ENCODE data around the gene FKBP15. TPM values are rescaled to one million over a fixed set of nuclear protein-coding genes. Genes with fewer than 3 reads are reported as not detected.
"Not testable (repeated sequence)": the region's sequence is repeated elsewhere in the genome, so short reads cannot be mapped to it uniquely, and the experiment has no call there.

FKBP15 gene
- total RNA-seq, 1 donor from 2014 or later, result 26.4 TPM

GRCh38 chr9:113255438-113255837 is 34.4 kb upstream of the FKBP15 start:
- Mint-ChIP-seq H3K4me1 (ENCODE audit: low read depth, unreplicated experiment) (no peaks in the 10 kb centered on the region), H3K4me3 (ENCODE audit: unreplicated experiment) (no peak overlapping the region), H3K9me3 (ENCODE audit: unreplicated experiment) (peaks cover 3% of the 10 kb centered on the region), H3K27ac (ENCODE audit: unreplicated experiment) (no peak overlapping the region), H3K27me3 (ENCODE audit: low read depth, unreplicated experiment) (no peaks in the 10 kb centered on the region), H3K36me3 (ENCODE audit: low read depth, unreplicated experiment) (peaks cover 6% of the 10 kb centered on the region)
- no peak overlapping the region for H3K4me3 ChIP-seq (ENCODE audit: insufficient read depth, low read depth, low read length)
- H3K4me2 ChIP-seq (ENCODE audit: low read length), result no peak overlapping the region
- no peak overlapping the region for H3K9ac ChIP-seq (ENCODE audit: low read length)
- H3K79me2 ChIP-seq (ENCODE audit: insufficient read depth, low read length), result no peaks in the 10 kb centered on the region
- FAIRE-seq (no peak), DNase-seq (ENCODE audit: low read depth) (no peak)
- H3K27me3 ChIP-seq (ENCODE audit: insufficient read depth, low read length), result no peaks in the 10 kb centered on the region
- H3K27ac ChIP-seq (ENCODE audit: low read depth, low read length), result no peak overlapping the region
- H3K36me3 ChIP-seq (ENCODE audit: insufficient read depth, low read length), result peaks cover 13% of the 10 kb centered on the region
- H4K20me1 ChIP-seq (ENCODE audit: insufficient read depth, low read length), result peaks cover 5% of the 10 kb centered on the region
- TF ChIP-seq CTCF (IDR thresholded peaks at IDR 0.05; ENCODE audit: insufficient read depth, low read depth, low read length), result no peak
- no peak for TF ChIP-seq EZH2 (IDR thresholded peaks at IDR 0.05; ENCODE audit: insufficient read depth, low read length)
- no peak overlapping the region for H2AFZ ChIP-seq (ENCODE audit: low read depth, low read length)
- H3K9me3 ChIP-seq (ENCODE audit: insufficient read depth, low read depth, low read length), result no peaks in the 10 kb centered on the region
- no peaks in the 10 kb centered on the region for H3K4me1 ChIP-seq (ENCODE audit: insufficient read depth, low read length)

GRCh38 chr9:113254991-113255390 is 33.9 kb upstream of the FKBP15 start:
- H3K9me3 Mint-ChIP-seq (ENCODE audit: unreplicated experiment), result peaks cover 3% of the 10 kb centered on the region
- peaks cover 12% of the 10 kb centered on the region for H3K36me3 ChIP-seq (ENCODE audit: insufficient read depth, low read length)
- DNase-seq (ENCODE audit: low read depth) (no peak), FAIRE-seq (no peak)
- no peak overlapping the region for H3K27ac Mint-ChIP-seq (ENCODE audit: unreplicated experiment)
- H3K27me3 ChIP-seq (ENCODE audit: insufficient read depth, low read length), result no peaks in the 10 kb centered on the region
- no peaks in the 10 kb centered on the region for H3K79me2 ChIP-seq (ENCODE audit: insufficient read depth, low read length)
- no peak overlapping the region for H3K27ac ChIP-seq (ENCODE audit: low read depth, low read length)
- no peak overlapping the region for H2AFZ ChIP-seq (ENCODE audit: low read depth, low read length)
- H3K4me3 Mint-ChIP-seq (ENCODE audit: unreplicated experiment), result no peak overlapping the region
- H3K4me3 ChIP-seq (ENCODE audit: insufficient read depth, low read depth, low read length), result no peak overlapping the region
- H3K9ac ChIP-seq (ENCODE audit: low read length), result no peak overlapping the region
- peaks cover 5% of the 10 kb centered on the region for H4K20me1 ChIP-seq (ENCODE audit: insufficient read depth, low read length)
- H3K4me2 ChIP-seq (ENCODE audit: low read length), result no peak overlapping the region
- no peak for TF ChIP-seq CTCF (IDR thresholded peaks at IDR 0.05; ENCODE audit: insufficient read depth, low read depth, low read length)
- no peak for TF ChIP-seq EZH2 (IDR thresholded peaks at IDR 0.05; ENCODE audit: insufficient read depth, low read length)
- no peaks in the 10 kb centered on the region for H3K4me1 Mint-ChIP-seq (ENCODE audit: low read depth, unreplicated experiment)
- H3K9me3 ChIP-seq (ENCODE audit: insufficient read depth, low read depth, low read length), result no peaks in the 10 kb centered on the region
- peaks cover 6% of the 10 kb centered on the region for H3K36me3 Mint-ChIP-seq (ENCODE audit: low read depth, unreplicated experiment)
- H3K4me1 ChIP-seq (ENCODE audit: insufficient read depth, low read length), result no peaks in the 10 kb centered on the region
- H3K27me3 Mint-ChIP-seq (ENCODE audit: low read depth, unreplicated experiment), result no peaks in the 10 kb centered on the region

DNA sequence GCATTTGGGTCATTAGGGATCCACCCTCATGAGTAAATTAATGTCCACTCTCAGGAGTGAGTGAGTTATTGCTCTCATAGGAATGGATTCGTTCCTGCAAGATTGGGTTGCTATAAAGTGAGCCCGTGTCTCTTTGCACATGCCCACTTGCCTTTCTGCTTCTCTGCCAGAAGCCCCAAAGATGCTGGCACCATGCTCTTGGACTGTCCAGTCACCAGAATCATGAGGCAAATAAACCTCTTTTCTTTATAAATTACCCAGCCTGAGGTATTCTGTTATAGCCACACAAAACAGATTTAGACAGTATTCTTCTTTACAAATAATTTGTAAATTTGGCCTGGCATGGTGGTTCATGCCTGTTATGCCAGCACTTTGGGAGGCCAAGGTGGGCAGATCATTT is 29.7 kb upstream of the FKBP15 start:
- Histone ChIP-seq H3K4me1 (ENCODE audit: insufficient read depth, low read length) (no peaks in the 10 kb centered on the region), H2AFZ (ENCODE audit: low read depth, low read length) (no peak overlapping the region), H3K4me2 (ENCODE audit: low read length) (no peak overlapping the region), H3K36me3 (ENCODE audit: insufficient read depth, low read length) (no peaks in the 10 kb centered on the region), H4K20me1 (ENCODE audit: insufficient read depth, low read length) (peaks cover 11% of the 10 kb centered on the region), H3K4me3 (ENCODE audit: insufficient read depth, low read depth, low read length) (no peak overlapping the region), H3K9me3 (ENCODE audit: insufficient read depth, low read depth, low read length) (no peaks in the 10 kb centered on the region), H3K9ac (ENCODE audit: low read length) (no peak overlapping the region), H3K79me2 (ENCODE audit: insufficient read depth, low read length) (no peaks in the 10 kb centered on the region), H3K27ac (ENCODE audit: low read depth, low read length) (no peak overlapping the region), H3K27me3 (ENCODE audit: insufficient read depth, low read length) (no peaks in the 10 kb centered on the region)
- H3K27me3 Mint-ChIP-seq (ENCODE audit: low read depth, unreplicated experiment), result no peaks in the 10 kb centered on the region
- peaks cover 3% of the 10 kb centered on the region for H3K9me3 Mint-ChIP-seq (ENCODE audit: unreplicated experiment)
- FAIRE-seq (no peak), DNase-seq (ENCODE audit: low read depth) (no peak)
- no peak for TF ChIP-seq EZH2 (IDR thresholded peaks at IDR 0.05; ENCODE audit: insufficient read depth, low read length)
- TF ChIP-seq CTCF (IDR thresholded peaks at IDR 0.05; ENCODE audit: insufficient read depth, low read depth, low read length), result no peak
- no peak overlapping the region for H3K4me3 Mint-ChIP-seq (ENCODE audit: unreplicated experiment)
- H3K36me3 Mint-ChIP-seq (ENCODE audit: low read depth, unreplicated experiment), result peaks cover 8% of the 10 kb centered on the region
- no peak overlapping the region for H3K27ac Mint-ChIP-seq (ENCODE audit: unreplicated experiment)
- no peaks in the 10 kb centered on the region for H3K4me1 Mint-ChIP-seq (ENCODE audit: low read depth, unreplicated experiment)

DNA sequence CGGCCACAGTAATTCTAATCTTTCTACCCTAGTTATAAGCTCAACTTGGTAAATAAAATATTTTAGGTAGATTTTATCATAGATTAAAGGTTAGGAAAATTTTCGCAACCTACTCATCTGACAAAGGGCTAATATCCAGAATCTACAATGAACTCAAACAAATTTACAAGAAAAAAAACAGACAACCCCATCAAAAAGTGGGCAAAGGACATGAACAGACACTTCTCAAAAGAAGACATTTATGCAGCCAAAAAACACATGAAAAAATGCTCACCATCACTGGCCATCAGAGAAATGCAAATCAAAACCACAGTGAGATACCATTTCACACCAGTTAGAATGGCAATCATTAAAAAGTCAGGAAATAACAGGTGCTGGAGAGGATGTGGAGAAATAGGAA is 28.6 kb upstream of the FKBP15 start:
- H4K20me1 ChIP-seq (ENCODE audit: insufficient read depth, low read length); H3K4me3 ChIP-seq (ENCODE audit: insufficient read depth, low read depth, low read length); H2AFZ ChIP-seq (ENCODE audit: low read depth, low read length); H3K4me1 Mint-ChIP-seq (ENCODE audit: low read depth, unreplicated experiment); H3K27ac ChIP-seq (ENCODE audit: low read depth, low read length); H3K4me3 Mint-ChIP-seq (ENCODE audit: unreplicated experiment); H3K9ac ChIP-seq (ENCODE audit: low read length); H3K9me3 Mint-ChIP-seq (ENCODE audit: unreplicated experiment); H3K36me3 ChIP-seq (ENCODE audit: insufficient read depth, low read length); H3K27me3 Mint-ChIP-seq (ENCODE audit: low read depth, unreplicated experiment); H3K4me2 ChIP-seq (ENCODE audit: low read length); H3K27me3 ChIP-seq (ENCODE audit: insufficient read depth, low read length); H3K4me1 ChIP-seq (ENCODE audit: insufficient read depth, low read length); FAIRE-seq; H3K36me3 Mint-ChIP-seq (ENCODE audit: low read depth, unreplicated experiment); H3K79me2 ChIP-seq (ENCODE audit: insufficient read depth, low read length); H3K27ac Mint-ChIP-seq (ENCODE audit: unreplicated experiment); H3K9me3 ChIP-seq (ENCODE audit: insufficient read depth, low read depth, low read length); DNase-seq (ENCODE audit: low read depth): not testable (repeated sequence)

Measured in astrocyte (in vitro differentiated cells and primary cell).